Heart left ventricle (tissue), 13 donors: ENCODE measurements around the gene YOD1.

ENCODE experiments used
- POLR2A ChIP-seq, 2 donors: fragments of 450-650 bp; IDR thresholded peaks; one replicate each; pipeline ENCODE4 v1.6.1; 2017; ENCODE audit warnings: antibody characterized with exemption in 2 of 2, mild to moderate bottlenecking in 2 of 2, moderate library complexity in 2 of 2
- TF ChIP-seq, protein P1 (sequence below), 12 donors: fragments of 200-600 bp; sonication (generic) in 4 of 12; IDR thresholded peaks; one replicate each; pipeline versions ENCODE4 v1.5.0 to v1.8.0; 2018 to 2022; ENCODE audit warnings: antibody characterized with exemption in 12 of 12, mild to moderate bottlenecking in 5 of 12
- donor health status: ischemic (EF 13 %, LVEDD 7.1; RV severe dilation, severe dysfunction).
- donor health status: DM: no; HTN: yes; CAD: no.
- donor health status: DM: no; HTN: no; CAD: no.
- donor health status: ischemic (EF 25% LVEDD 6.9; RV normal size, moderate dysfunction).
- donor health status: ischemic (EF 25% LVEDD 5.7; RV mildly dilated, moderate dysfunction).
- donor health status: ischemic (EF 35%, LVEDD 5.7; RV mildly dilated, moderate dysfunction).
- donor health status: nonischemic (EF 11% LVEDD 7.7; RV severe dilation, severe dysfunction).
- donor health status: DM: yes; HTN: yes; CAD: no.
- donor health status: PGD.
- donor health status: ischemic (EF 29% LVEDD 5.4; RV normal size, mild dysfunction).
- donor health status: nonischemic (EF 23%, LVEDD 6.1; RV moderate dilation, normal function).

DNA sequence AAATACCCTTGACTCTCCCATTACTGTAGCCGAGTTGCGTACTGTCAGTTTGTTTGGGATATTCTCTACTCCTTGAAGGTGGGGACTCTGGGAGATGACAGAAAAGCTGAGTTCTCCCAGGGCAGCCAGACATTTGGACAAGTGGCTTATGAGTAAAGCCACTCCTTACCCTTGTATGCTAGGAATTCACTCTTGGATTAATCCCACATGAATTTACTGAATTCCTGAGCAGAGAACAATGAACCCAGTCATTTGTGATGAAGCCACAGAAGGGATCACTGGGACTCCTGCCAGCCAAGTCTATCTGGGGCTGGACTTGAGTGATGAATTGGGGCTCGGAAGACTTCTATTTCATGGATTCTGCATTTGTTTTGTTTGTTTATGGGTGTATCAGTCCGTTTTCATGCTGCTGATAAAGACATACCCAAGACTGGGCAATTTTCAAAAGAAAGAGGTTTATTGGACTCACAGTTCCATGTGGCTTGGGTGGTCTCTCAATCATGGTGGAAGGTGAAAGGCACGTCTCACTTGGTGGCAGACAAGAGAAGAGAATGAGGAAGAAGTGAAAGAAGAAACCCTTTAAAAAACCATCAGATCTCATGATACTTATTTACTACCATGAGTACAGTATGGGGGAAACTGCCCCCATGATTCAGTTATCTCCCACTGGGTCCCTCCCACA, 43.5 kb downstream of the YOD1 start:
- TF ChIP-seq, protein P1, sequence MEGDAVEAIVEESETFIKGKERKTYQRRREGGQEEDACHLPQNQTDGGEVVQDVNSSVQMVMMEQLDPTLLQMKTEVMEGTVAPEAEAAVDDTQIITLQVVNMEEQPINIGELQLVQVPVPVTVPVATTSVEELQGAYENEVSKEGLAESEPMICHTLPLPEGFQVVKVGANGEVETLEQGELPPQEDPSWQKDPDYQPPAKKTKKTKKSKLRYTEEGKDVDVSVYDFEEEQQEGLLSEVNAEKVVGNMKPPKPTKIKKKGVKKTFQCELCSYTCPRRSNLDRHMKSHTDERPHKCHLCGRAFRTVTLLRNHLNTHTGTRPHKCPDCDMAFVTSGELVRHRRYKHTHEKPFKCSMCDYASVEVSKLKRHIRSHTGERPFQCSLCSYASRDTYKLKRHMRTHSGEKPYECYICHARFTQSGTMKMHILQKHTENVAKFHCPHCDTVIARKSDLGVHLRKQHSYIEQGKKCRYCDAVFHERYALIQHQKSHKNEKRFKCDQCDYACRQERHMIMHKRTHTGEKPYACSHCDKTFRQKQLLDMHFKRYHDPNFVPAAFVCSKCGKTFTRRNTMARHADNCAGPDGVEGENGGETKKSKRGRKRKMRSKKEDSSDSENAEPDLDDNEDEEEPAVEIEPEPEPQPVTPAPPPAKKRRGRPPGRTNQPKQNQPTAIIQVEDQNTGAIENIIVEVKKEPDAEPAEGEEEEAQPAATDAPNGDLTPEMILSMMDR (IDR thresholded peaks at IDR 0.05), result no peak
- no peak for TF ChIP-seq POLR2A (IDR thresholded peaks at IDR 0.05)
